Adrenal gland (tissue), 5 donors: Measurements from ENCODE around the gene CST7.
"Not testable (repeated sequence)": the region's sequence is repeated elsewhere in the genome, so short reads cannot be mapped to it uniquely, and the experiment has no call there.

Source experiments
- POLR2A ChIP-seq, 2 donors: fragments of 450-650 bp; IDR thresholded peaks; one replicate each; pipeline ENCODE4 v1.6.1; 2017; ENCODE audit warnings: antibody characterized with exemption in 2 of 2, mild to moderate bottlenecking in 2 of 2, moderate library complexity in 1 of 2
- TF ChIP-seq, protein P1 (sequence below), 6 experiments: fragments of 450-650 bp in 4 of 6; fragments of 200-600 bp in 2 of 6; sonication (generic) in 1 of 6; IDR thresholded peaks; 1 replicate in 5 of 6; 2 replicates in 1 of 6; pipeline versions ENCODE4 v1.5.1 to v1.8.0; 2016 to 2021; ENCODE audit warnings: antibody characterized with exemption in 6 of 6, mild to moderate bottlenecking in 2 of 6, moderate library complexity in 1 of 6
- donor health status: DM: no; HTN: no; CAD: no.

GRCh38 chr20:24931893-24932292 lies 17.2 kb upstream of the CST7 start:
- TF ChIP-seq, protein P1, sequence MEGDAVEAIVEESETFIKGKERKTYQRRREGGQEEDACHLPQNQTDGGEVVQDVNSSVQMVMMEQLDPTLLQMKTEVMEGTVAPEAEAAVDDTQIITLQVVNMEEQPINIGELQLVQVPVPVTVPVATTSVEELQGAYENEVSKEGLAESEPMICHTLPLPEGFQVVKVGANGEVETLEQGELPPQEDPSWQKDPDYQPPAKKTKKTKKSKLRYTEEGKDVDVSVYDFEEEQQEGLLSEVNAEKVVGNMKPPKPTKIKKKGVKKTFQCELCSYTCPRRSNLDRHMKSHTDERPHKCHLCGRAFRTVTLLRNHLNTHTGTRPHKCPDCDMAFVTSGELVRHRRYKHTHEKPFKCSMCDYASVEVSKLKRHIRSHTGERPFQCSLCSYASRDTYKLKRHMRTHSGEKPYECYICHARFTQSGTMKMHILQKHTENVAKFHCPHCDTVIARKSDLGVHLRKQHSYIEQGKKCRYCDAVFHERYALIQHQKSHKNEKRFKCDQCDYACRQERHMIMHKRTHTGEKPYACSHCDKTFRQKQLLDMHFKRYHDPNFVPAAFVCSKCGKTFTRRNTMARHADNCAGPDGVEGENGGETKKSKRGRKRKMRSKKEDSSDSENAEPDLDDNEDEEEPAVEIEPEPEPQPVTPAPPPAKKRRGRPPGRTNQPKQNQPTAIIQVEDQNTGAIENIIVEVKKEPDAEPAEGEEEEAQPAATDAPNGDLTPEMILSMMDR (IDR thresholded peaks at IDR 0.05): not testable (repeated sequence)
- TF ChIP-seq POLR2A (IDR thresholded peaks at IDR 0.05): not testable (repeated sequence)
